HG03108 (cell line): ENCODE measurements around the gene SLCO4A1.

Experiments used
- ATAC-seq: cut with Tn5 transposase; IDR thresholded peaks from one replicate; pipeline ENCODE4 v1.9.1; 2021; ENCODE audit warnings: moderate library complexity; ENCODE audit not compliant: unreplicated experiment

Gene SLCO4A1

DNA sequence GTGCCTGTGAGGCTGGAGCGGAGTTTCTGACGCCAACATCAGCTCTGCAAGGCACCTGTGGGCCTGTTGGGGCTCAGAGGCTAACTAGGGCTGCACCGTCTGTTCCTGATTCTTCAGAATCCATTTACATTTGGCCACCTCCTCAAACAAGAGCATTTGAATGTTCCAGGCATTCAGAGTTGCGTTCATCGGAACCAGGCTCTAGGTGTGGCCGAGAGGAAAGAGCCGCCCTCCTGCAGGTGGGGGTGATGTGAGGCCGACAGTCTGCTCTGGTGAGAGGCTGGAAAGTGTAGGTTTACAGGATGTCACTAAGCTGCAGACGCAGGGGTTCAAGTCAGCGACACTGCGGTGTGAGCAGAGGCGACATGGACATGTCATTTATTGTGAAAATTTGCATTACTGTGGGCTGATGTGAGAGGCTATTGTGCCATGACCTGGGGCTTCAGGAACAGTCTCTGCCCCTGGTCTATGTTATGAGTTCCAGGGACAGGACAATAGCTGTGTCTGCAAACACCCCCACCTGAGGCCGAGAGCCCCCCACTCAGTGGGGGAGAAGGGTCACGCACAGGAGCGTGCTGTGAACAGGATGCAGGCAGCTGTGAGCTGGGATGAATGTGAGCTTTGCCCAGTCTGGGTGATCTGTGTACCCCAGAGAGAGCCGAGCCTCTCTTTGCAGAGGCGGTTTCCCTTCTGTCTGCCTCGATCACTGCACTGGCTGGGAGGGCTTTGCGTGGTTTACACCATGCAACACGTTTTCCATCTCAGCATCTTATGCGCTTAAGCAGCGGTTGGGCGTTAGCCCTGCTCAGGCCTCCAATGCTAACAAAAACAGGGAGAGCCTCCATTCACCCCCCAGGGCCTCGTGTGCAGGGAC, 21.1 kb downstream of the SLCO4A1 start:
- no peak for ATAC-seq

GRCh38 chr20:62664019-62664971, 22.0 kb downstream of the SLCO4A1 start:
- no peak for ATAC-seq

- no peak for ATAC-seq
Observed at GRCh38 chr20:62665153-62665754, 23.0 kb downstream of the SLCO4A1 start.

DNA sequence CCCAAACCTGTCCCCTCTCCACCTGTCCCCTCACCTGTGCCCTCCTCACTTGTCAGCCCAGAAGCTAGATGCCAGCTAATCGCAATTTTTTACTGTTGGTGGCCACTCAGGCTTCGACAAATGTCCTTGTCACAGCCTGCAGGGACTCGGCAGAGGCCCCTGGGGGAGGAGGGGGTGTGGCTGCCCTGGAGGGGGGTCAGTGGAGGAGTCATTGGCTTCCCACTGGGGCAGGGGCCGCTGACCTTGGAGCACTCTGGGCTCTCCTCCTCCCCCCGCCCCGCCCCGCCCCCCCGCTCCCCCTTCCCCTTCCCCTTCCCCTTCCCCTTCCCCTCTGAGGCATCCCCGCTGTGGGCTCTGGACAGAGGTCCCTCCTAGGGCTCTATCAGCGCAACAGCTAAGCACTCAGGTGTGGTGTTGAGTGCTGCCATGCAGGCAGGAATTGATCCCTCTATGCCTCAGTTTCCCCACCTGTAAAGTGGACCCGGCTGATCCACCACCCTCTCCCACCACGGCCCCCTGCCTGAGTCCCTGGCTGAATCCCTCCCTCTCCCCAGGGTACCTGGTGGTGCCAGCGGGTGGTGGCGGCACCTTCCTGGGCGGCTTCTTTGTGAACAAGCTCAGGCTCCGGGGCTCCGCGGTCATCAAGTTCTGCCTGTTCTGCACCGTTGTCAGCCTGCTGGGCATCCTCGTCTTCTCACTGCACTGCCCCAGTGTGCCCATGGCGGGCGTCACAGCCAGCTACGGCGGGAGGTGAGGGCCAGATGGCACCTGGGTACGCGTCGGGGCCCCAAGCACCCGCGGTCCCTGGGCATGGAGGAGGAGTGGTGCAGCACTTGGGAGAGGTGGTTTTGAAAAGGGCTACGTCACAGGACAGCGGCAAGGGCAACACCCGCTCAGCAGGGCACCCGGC, 23.8 kb downstream of the SLCO4A1 start:
- no peak for ATAC-seq

GRCh38 chr20:62666736-62667529, 24.6 kb downstream of the SLCO4A1 start:
- no peak for ATAC-seq

DNA sequence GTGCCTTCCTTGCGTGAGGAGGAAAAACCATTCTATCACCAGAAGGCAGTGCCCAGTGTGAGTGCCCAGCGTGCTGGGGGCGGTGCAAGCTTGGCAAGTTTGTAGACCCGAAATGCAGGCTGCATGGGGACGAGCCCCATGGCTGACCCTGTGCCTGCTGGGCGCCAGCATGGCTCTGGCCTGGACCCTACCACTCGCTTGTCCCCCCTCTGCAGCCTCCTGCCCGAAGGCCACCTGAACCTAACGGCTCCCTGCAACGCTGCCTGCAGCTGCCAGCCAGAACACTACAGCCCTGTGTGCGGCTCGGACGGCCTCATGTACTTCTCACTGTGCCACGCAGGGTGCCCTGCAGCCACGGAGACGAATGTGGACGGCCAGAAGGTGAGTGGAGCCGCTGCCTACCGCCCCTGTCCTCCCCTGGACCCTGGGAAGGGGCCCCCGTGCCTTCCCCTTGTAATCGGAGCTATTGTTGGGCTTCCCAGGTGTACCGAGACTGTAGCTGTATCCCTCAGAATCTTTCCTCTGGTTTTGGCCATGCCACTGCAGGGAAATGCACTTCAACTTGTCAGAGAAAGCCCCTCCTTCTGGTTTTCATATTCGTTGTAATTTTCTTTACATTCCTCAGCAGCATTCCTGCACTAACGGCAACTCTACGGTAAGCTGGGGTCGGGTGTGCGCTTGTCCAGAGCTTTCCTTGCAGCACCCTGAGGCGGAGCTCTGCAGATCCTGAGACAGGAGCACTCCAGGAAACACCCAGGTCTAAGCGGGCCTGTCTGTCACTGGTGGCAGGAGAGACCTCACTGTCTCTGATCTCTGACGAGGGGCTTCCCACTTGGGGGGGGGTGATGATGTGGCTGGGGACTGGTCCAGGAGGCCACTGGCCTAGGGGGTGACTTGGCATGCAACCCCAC, 25.5 kb downstream of the SLCO4A1 start:
- ATAC-seq, result no peak

DNA sequence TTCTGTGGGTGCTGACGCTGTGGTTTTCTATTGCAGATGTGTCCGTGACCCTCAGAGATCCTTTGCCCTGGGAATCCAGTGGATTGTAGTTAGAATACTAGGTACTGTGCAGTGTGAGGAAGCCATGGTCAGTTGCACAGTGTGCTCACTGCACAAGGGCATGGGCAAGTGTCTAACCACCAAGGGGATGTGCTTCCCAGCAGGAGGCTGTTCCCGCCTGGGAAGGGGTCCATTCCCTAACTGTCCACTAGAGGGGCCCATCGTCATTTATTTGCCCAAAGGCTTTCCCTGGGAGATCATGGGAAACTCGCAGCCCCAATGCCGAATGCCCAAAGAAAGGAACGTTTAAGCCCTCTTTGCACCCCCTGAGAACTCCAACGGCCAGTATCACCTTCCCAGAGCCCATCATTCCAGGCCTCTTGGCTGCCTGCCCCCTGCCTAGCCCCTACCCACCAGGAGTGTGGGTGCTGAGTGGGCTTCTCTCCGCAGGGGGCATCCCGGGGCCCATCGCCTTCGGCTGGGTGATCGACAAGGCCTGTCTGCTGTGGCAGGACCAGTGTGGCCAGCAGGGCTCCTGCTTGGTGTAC, 26.2 kb downstream of the SLCO4A1 start:
- no peak for ATAC-seq

DNA sequence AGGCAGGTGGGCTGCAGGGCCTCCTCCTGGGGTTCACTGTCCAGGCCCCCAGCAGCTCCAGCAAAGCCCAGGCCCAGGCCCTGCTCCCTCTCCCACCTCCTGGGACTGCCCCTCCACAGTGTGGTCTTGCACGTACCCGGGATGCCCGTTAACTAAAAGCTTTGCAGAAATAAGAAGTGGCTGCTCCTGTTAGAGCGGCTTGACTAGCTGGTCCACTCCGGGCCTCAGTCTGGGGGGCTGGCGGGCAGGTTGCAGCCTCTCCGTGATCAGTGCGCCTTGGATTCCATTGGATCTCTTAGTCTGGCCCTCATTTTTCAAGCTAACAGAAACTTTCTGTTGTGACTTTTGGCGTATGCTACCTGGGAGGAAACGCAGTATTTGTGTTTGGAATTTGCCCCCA, 26.9 kb downstream of the SLCO4A1 start:
- ATAC-seq, result no peak

DNA sequence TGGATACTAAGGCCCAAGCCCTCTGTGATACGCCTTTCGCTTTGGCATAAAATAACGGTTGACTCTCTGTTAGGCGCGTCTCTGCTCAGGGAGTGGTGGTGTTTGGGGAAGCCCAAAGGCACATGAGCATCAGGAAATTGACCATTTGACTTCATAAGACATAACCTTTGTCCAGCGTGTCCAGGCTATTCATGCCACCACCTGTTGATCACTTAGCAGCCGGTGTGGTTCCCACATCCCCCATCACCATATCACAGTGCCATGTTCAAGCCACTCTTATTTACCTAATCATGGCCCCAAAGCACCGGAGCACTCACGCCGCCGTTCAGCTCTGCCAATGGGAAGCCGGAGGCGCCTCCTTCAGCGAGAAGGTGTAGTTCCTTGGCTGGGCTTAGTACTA, 27.9 kb downstream of the SLCO4A1 start:
- no peak for ATAC-seq

DNA sequence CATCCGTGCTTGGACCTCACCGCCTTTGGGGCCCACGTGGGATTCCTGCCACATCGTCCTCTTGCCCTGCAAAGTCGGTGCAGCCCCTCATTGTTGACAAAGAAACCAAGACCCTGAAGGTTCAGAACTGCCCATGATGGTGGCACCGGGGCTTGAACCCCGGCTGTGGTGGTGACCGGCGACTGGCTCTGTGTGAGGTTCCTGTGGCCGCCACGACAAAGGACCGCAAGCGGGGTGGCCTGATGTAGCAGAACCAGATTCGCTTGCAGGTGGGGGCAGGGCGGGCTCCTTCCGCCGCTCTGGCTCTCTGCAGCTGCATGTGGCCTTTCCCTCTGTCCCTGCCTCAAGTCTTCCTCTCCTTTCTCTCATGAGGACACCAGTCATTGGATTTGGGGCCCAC, 28.7 kb downstream of the SLCO4A1 start:
- ATAC-seq, result no peak

DNA sequence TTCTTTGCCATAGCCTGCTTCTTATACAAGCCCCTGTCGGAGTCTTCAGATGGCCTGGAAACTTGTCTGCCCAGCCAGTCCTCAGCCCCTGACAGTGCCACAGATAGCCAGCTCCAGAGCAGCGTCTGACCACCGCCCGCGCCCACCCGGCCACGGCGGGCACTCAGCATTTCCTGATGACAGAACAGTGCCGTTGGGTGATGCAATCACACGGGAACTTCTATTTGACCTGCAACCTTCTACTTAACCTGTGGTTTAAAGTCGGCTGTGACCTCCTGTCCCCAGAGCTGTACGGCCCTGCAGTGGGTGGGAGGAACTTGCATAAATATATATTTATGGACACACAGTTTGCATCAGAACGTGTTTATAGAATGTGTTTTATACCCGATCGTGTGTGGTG, 29.5 kb downstream of the SLCO4A1 start:
- no peak for ATAC-seq

DNA sequence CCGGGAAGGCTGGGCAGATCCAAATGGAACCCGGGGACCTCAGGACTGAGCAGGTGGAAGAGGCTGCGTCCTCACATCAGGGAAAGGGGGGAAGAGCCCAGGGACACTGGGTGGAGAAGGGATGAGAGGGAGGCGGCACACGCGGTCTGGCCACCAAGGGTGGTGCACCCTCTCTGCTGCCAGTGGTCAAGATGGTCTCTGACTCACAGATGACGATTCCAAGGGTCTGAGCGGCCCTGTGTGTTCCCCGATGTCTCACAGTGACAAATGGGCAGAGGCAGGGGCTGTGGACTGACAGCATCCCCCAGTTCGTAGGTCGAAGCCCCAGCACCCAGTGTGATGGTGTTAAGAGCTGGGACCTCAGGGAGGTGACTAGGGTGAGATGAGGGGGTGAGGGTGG, 32.1 kb downstream of the SLCO4A1 start:
- ATAC-seq, result no peak

GRCh38 chr20:62675156-62675876, 33.0 kb downstream of the SLCO4A1 start:
- no peak for ATAC-seq

- ATAC-seq, result no peak
Observed at GRCh38 chr20:62675877-62676260, 33.6 kb downstream of the SLCO4A1 start.

GRCh38 chr20:62676976-62677375, 34.7 kb downstream of the SLCO4A1 start:
- no peak for ATAC-seq

- no peak for ATAC-seq
Observed at GRCh38 chr20:62677678-62678077, 35.4 kb downstream of the SLCO4A1 start.

GRCh38 chr20:62678553-62678952, 36.2 kb downstream of the SLCO4A1 start:
- no peak for ATAC-seq
